Thoracic aorta (tissue), 2 donors: ENCODE results near the gene KLHL4. TPM values are rescaled to one million over a fixed set of nuclear protein-coding genes. Genes with fewer than 3 reads are reported as not detected.

ENCODE experiments used
- ATAC-seq: fragments of 150-250 bp; one replicate; pipeline ENCODE4 v1.8.0; 2017; ENCODE audit warnings: low read depth; ENCODE audit not compliant: insufficient number of reproducible peaks, low FRiP score
- DNase-seq: peaks from one replicate; pipeline ENCODE4 v3.0.0-alpha.2; 2020; ENCODE audit warnings: low spot score
- H3K27ac ChIP-seq, 2 donors: fragments of 200-600 bp; sonication (generic); 1 replicate in 1 of 2; 2 replicates in 1 of 2; pipeline ENCODE4 v1.5.1; 2016; ENCODE audit warnings: mild to moderate bottlenecking in 2 of 2, moderate library complexity in 2 of 2
- H3K27me3 ChIP-seq: fragments of 200-600 bp; sonication (generic); replicated peaks from 2 replicates; pipeline ENCODE4 v1.6.0; 2016; ENCODE audit warnings: mild to moderate bottlenecking; ENCODE audit not compliant: insufficient read depth
- H3K36me3 ChIP-seq: fragments of 200-600 bp; sonication (generic); one replicate; pipeline ENCODE4 v1.5.1; 2016
- H3K4me1 ChIP-seq, 2 donors: fragments of 200-600 bp; sonication (generic); 1 replicate in 1 of 2; 2 replicates in 1 of 2; pipeline versions ENCODE4 v1.5.1 to v1.6.0; 2016; ENCODE audit warnings: low read depth in 2 of 2, mild to moderate bottlenecking in 1 of 2; ENCODE audit not compliant: control insufficient read depth in 1 of 2
- H3K4me3 ChIP-seq: fragments of 200-600 bp; sonication (generic); 2 replicates; pipeline ENCODE4 v1.5.1; 2016; ENCODE audit warnings: mild to moderate bottlenecking
- H3K9me3 ChIP-seq: fragments of 200-600 bp; sonication (generic); 2 replicates; pipeline ENCODE4 v1.5.1; 2016
- total RNA-seq, 2 donors: library from RNA; depleted of rRNA; stranded (reverse); fragments of >200 nt; gene quantifications; one replicate each; pipeline versions ENCODE4 v1.1.0 to v1.2.3, GENCODE V29; 2016
- TF ChIP-seq, protein P1 (sequence below): fragments of 200-600 bp; sonication (generic); IDR thresholded peaks from one replicate; pipeline ENCODE4 v1.5.1; 2019; ENCODE audit warnings: antibody characterized with exemption

KLHL4 gene
- total RNA-seq, 2 donors from 2014 or later: 0.56 to 0.95 TPM

DNA sequence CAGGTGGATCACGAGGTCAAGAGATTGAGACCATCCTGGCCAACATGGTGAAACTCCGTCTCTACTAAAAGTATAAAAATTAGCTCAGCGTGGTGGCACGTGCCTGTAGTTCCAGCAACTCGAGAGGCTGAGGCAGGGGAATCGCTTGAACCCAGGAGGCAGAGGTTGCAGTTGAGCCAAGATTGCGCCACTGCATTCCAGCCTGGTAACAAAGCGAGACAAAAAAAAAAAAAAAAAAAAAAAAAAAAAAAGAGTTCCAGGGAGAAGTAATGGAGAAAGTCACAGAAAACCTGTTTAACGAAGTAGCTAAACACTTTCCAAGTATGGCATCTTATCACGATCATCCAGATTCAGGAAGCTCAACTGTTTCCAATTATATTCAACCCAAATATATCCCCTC lies 10.9 kb downstream of the KLHL4 start:
- ATAC-seq (no peak), DNase-seq (no peak)
- TF ChIP-seq, protein P1, sequence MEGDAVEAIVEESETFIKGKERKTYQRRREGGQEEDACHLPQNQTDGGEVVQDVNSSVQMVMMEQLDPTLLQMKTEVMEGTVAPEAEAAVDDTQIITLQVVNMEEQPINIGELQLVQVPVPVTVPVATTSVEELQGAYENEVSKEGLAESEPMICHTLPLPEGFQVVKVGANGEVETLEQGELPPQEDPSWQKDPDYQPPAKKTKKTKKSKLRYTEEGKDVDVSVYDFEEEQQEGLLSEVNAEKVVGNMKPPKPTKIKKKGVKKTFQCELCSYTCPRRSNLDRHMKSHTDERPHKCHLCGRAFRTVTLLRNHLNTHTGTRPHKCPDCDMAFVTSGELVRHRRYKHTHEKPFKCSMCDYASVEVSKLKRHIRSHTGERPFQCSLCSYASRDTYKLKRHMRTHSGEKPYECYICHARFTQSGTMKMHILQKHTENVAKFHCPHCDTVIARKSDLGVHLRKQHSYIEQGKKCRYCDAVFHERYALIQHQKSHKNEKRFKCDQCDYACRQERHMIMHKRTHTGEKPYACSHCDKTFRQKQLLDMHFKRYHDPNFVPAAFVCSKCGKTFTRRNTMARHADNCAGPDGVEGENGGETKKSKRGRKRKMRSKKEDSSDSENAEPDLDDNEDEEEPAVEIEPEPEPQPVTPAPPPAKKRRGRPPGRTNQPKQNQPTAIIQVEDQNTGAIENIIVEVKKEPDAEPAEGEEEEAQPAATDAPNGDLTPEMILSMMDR: no peak
- Histone ChIP-seq H3K4me3 (no peak overlapping the region), H3K4me1 (no peaks in the 10 kb centered on the region), H3K27ac (no peak overlapping the region), H3K27me3 (no peaks in the 10 kb centered on the region), H3K36me3 (no peaks in the 10 kb centered on the region), H3K9me3 (no peaks in the 10 kb centered on the region)

DNA sequence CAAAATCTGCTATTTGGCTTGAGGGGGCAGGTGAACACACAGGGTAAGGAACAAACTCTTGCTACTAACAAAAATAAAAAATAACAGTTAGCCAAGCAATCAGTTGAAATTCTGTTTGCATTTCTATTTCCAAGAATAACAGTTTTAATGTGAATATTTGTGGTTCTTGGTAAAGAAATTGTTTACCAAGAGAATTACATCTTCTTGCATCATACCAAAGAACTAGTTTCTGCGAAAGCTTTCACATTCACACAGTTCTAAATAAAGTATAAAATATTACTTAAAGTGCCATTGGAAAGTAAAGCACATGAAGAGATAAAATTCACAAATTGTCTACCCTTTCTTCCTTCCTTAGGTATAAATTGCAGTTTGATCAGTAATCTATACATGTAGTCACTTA lies 54.4 kb downstream of the KLHL4 start:
- H3K4me1 ChIP-seq: no peaks in the 10 kb centered on the region
- no peak overlapping the region for H3K4me3 ChIP-seq
- no peak for DNase-seq
- no peak for ATAC-seq
- H3K27me3 ChIP-seq: no peaks in the 10 kb centered on the region
- H3K9me3 ChIP-seq: no peaks in the 10 kb centered on the region
- TF ChIP-seq, protein P1: no peak
- H3K27ac ChIP-seq: no peak overlapping the region
- no peaks in the 10 kb centered on the region for H3K36me3 ChIP-seq

GRCh38 chrX:87572901-87573300 lies 55.3 kb downstream of the KLHL4 start:
- TF ChIP-seq, protein P1: no peak
- H3K27ac ChIP-seq: no peak overlapping the region
- H3K36me3 ChIP-seq: no peaks in the 10 kb centered on the region
- H3K4me1 ChIP-seq: no peaks in the 10 kb centered on the region
- ATAC-seq (no peak), DNase-seq (no peak)
- no peak overlapping the region for H3K4me3 ChIP-seq
- H3K27me3 ChIP-seq: no peaks in the 10 kb centered on the region
- no peaks in the 10 kb centered on the region for H3K9me3 ChIP-seq

DNA sequence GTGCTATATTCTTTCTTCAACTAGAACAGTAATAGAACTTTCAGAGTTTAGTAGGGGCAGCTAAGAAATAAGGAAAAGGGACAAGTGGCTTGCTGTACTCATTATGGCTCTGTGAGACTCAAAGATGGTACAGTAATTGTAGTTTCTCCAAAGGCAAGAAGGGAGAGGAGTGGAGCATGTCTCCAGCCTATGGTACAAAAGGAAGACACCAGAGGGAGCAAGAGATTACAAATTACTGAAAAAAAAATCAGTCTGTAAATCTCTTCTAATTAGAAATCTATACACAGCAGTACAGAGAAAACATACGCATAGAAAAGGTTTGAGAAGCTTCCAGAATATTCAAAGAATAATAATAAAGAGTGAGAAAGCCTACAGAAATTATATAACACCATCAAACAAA lies 61.4 kb downstream of the KLHL4 start:
- DNase-seq (no peak), ATAC-seq (no peak)
- H3K4me3 ChIP-seq: no peak overlapping the region
- H3K4me1 ChIP-seq: no peaks in the 10 kb centered on the region
- TF ChIP-seq, protein P1: no peak
- H3K27me3 ChIP-seq: no peaks in the 10 kb centered on the region
- no peak overlapping the region for H3K27ac ChIP-seq
- no peaks in the 10 kb centered on the region for H3K36me3 ChIP-seq
- no peaks in the 10 kb centered on the region for H3K9me3 ChIP-seq

DNA sequence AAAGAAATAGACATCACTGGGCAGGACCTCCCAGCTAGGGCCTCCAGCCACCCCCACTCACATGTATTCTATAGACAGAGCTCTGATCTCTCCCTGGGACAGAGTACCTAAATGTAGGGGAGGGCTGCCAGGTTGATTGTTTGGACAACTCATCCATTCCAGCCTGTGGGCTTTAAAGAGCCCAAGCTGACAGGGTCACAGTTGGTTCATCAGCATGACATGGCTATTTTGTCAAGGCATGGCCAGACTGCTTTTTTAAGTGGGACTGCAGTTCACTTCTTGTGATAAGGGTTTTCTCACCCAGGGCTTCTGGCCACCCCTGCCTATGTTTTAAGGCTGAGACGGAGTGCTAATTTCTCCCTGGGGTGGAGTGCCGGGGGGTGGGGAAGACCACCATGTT lies 63.3 kb downstream of the KLHL4 start:
- no peak for ATAC-seq
- H3K36me3 ChIP-seq: no peaks in the 10 kb centered on the region
- H3K4me1 ChIP-seq: no peaks in the 10 kb centered on the region
- no peaks in the 10 kb centered on the region for H3K9me3 ChIP-seq
- no peak overlapping the region for H3K27ac ChIP-seq
- H3K4me3 ChIP-seq: no peak overlapping the region
- TF ChIP-seq, protein P1: no peak
- DNase-seq: no peak
- H3K27me3 ChIP-seq: no peaks in the 10 kb centered on the region
